Glutamatergic neuron (in vitro differentiated cells): Measurements from ENCODE around the gene RPL10. TPM values are rescaled to one million over a fixed set of nuclear protein-coding genes. Genes with fewer than 3 reads are reported as not detected.

Source experiments
- DNase-seq: peaks from one replicate; pipeline ENCODE4 v3.0.0; 2022
- H3K27ac Mint-ChIP-seq: one replicate; pipeline ENCODE4 v1.8.0; 2020; ENCODE audit warnings: mild to moderate bottlenecking, mixed read lengths, inconsistent platforms; ENCODE audit not compliant: unreplicated experiment
- H3K27me3 Mint-ChIP-seq: one replicate; pipeline ENCODE4 v1.8.0; 2020; ENCODE audit warnings: mild to moderate bottlenecking, moderate library complexity, mixed read lengths, inconsistent platforms; ENCODE audit not compliant: unreplicated experiment
- H3K36me3 Mint-ChIP-seq: one replicate; pipeline ENCODE4 v1.8.0; 2020; ENCODE audit warnings: mild to moderate bottlenecking, mixed read lengths, inconsistent platforms; ENCODE audit not compliant: unreplicated experiment
- H3K4me1 Mint-ChIP-seq: one replicate; pipeline ENCODE4 v1.8.0; 2020; ENCODE audit warnings: mild to moderate bottlenecking, low read depth, mixed read lengths, inconsistent platforms; ENCODE audit not compliant: unreplicated experiment
- H3K4me3 Mint-ChIP-seq: one replicate; pipeline ENCODE4 v1.8.0; 2020; ENCODE audit warnings: mild to moderate bottlenecking, mixed read lengths, inconsistent platforms; ENCODE audit not compliant: unreplicated experiment
- H3K9me3 Mint-ChIP-seq: one replicate; pipeline ENCODE4 v1.8.0; 2020; ENCODE audit warnings: mild to moderate bottlenecking, moderate library complexity, mixed read lengths, inconsistent platforms; ENCODE audit not compliant: unreplicated experiment
- total RNA-seq: library from RNA; stranded (reverse); fragmentation: NEBNext Ultra II Directional; extraction: Animal tissue kit (Norgen Biotek cat#: 25700); gene quantifications from one replicate; pipeline ENCODE4 v1.2.1, GENCODE V29; 2021; ENCODE audit not compliant: unreplicated experiment
- TF ChIP-seq, protein P1 (sequence below): fragments of 200-600 bp; sonication (generic); IDR thresholded peaks from one replicate; pipeline ENCODE4 v1.5.0; 2021; ENCODE audit not compliant: partially characterized antibody, unreplicated experiment

RPL10 gene
- total RNA-seq, 1 donor from 2014 or later: 1,779 TPM

DNA sequence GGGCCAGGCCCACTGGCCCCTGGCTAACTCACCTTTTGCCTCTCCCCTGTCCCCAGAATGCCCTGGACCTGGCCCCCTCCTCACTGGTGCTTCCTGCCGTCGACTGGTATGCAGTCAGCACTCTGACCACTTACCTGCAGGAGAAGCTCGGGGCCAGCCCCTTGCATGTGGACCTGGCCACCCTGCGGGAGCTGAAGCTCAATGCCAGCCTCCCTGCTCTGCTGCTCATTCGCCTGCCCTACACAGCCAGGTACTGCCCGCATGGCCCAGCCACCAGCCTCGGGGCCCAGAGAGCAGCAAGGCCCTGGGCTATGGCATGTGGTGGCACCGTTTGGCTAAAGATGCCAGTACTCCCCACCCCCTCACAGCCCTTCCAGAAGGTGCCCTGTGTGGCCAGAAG, 34.0 kb downstream of the RPL10 start:
- TF ChIP-seq, protein P1, sequence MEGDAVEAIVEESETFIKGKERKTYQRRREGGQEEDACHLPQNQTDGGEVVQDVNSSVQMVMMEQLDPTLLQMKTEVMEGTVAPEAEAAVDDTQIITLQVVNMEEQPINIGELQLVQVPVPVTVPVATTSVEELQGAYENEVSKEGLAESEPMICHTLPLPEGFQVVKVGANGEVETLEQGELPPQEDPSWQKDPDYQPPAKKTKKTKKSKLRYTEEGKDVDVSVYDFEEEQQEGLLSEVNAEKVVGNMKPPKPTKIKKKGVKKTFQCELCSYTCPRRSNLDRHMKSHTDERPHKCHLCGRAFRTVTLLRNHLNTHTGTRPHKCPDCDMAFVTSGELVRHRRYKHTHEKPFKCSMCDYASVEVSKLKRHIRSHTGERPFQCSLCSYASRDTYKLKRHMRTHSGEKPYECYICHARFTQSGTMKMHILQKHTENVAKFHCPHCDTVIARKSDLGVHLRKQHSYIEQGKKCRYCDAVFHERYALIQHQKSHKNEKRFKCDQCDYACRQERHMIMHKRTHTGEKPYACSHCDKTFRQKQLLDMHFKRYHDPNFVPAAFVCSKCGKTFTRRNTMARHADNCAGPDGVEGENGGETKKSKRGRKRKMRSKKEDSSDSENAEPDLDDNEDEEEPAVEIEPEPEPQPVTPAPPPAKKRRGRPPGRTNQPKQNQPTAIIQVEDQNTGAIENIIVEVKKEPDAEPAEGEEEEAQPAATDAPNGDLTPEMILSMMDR: no peak
- Mint-ChIP-seq H3K9me3 (peaks cover 12% of the 10 kb centered on the region), H3K36me3 (no peaks in the 10 kb centered on the region), H3K27me3 (peaks cover 7% of the 10 kb centered on the region), H3K27ac (no peak overlapping the region), H3K4me3 (no peak overlapping the region), H3K4me1 (peaks cover 11% of the 10 kb centered on the region)
- no peak for DNase-seq

DNA sequence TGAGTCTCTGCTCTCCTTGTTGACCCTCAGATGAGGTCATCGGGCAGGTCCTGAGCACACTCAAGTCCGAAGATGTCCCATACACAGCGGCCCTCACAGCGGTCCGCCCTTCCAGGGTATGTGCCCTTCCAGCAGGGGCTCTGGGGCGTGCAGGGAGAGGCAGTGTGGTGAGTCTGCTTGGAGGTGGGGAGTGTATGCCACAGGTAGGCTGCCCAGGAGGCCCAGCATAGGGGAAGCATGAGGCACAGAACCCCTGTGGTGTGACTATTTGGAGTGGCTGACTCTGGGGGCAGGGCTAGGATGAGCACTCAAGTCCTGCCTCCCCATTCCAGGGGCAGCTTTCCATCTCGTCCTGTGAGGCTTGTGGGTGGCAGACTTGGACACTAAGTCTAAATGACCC, 35.4 kb downstream of the RPL10 start:
- H3K27ac Mint-ChIP-seq: no peak overlapping the region

DNA sequence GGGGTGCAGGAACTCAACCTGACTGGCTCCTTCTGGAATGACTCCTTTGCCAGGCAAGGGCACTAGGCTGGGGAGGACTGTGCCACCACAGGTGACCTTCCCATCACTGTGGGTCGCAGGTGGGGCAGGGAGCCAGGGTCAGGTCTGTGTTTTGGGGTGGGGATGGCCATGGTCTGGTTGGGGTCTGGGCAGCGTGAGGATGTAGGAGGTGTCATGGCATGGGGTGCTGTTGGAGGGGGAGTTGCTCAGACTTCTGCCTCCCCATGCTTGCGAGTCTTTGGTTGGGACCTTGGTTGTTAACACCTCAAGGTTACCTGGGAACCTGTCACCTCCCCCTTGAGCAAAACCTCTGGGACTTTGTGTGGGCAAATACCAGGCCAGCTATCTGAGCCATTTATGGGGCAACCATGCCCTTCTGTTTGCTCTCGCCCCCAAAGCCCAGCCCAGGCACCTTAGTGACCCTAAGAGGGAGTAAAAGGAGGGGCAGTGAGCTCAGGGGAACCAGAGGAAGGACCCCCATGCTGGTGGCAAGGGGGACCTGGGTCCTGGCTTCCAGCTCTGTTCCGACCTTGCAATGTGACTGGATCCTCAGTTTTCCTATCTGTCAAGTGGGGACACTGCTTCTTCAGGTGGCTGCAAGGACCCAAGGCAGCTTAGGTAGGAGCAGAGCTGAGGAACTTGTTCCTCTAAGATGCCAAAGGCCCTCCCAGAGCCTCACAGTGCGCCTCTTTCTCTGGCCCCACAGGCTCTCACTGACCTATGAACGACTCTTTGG, 36.4 kb downstream of the RPL10 start:
- peaks cover 5% of the 10 kb centered on the region for H3K9me3 Mint-ChIP-seq

More for the DNA sequence above, 35.4 kb downstream of the RPL10 start:
- Mint-ChIP-seq H3K9me3 (peaks cover 8% of the 10 kb centered on the region), H3K36me3 (no peaks in the 10 kb centered on the region), H3K4me1 (peaks cover 11% of the 10 kb centered on the region), H3K4me3 (no peak overlapping the region), H3K27me3 (peaks cover 12% of the 10 kb centered on the region)
- DNase-seq: no peak
- TF ChIP-seq, protein P1: no peak

DNA sequence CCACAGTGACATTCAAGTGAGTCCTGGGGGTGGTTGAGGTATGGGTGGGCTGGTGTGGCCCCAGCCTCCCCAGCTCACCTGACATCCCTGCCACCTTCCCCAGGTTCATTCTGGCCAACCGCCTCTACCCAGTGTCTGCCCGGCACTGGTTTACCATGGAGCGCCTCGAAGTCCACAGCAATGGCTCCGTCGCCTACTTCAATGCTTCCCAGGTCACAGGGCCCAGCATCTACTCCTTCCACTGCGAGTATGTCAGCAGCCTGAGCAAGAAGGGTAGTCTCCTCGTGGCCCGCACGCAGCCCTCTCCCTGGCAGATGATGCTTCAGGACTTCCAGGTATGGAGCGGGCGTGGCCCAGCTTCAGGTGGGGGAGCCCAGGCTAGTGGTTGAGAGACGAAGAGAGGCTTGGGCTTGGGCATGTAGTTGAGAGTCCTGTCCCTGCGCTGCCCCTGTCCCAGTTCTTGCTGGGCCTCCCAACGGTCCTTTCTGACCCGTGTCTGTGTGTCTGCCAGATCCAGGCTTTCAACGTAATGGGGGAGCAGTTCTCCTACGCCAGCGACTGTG, 37.1 kb downstream of the RPL10 start:
- Mint-ChIP-seq H3K4me1 (peaks cover 13% of the 10 kb centered on the region), H3K27me3 (peaks cover 12% of the 10 kb centered on the region), H3K27ac (no peak overlapping the region), H3K36me3 (no peaks in the 10 kb centered on the region), H3K9me3 (peaks cover 4% of the 10 kb centered on the region), H3K4me3 (no peak overlapping the region)
- TF ChIP-seq, protein P1: no peak
- no peak for DNase-seq

More for the DNA sequence above, 36.4 kb downstream of the RPL10 start:
- H3K36me3 Mint-ChIP-seq: no peaks in the 10 kb centered on the region
- H3K4me3 Mint-ChIP-seq: no peak overlapping the region
- no peak overlapping the region for H3K27ac Mint-ChIP-seq
- TF ChIP-seq, protein P1: no peak
- H3K4me1 Mint-ChIP-seq: peaks cover 13% of the 10 kb centered on the region
- no peak for DNase-seq
- H3K27me3 Mint-ChIP-seq: peaks cover 12% of the 10 kb centered on the region
